Gastroesophageal sphincter (tissue), 4 donors: ENCODE measurements around the gene OR4K13. TPM values are rescaled to one million over a fixed set of nuclear protein-coding genes. Genes with fewer than 3 reads are reported as not detected.

Experiments used
- ATAC-seq: fragments of 150-250 bp; one replicate; pipeline ENCODE4 v1.9.1; 2016; ENCODE audit warnings: mild to moderate bottlenecking, moderate library complexity
- H3K27ac ChIP-seq, 4 donors: fragments of 200-600 bp; sonication (generic) in 3 of 4; 1 replicate in 3 of 4; 2 replicates in 1 of 4; pipeline ENCODE4 v1.5.1; 2016 to 2019
- H3K27me3 ChIP-seq: fragments of 200-600 bp; sonication (generic); one replicate; pipeline ENCODE4 v1.5.1; 2019
- H3K36me3 ChIP-seq, 2 donors: fragments of 200-600 bp; sonication (generic); one replicate each; pipeline ENCODE4 v1.5.1; 2019; ENCODE audit warnings: control low read depth in 1 of 2
- H3K4me1 ChIP-seq, 3 donors: fragments of 200-600 bp; sonication (generic); 1 replicate in 2 of 3; 2 replicates in 1 of 3; pipeline ENCODE4 v1.5.1; 2016 to 2019; ENCODE audit warnings: control low read depth in 2 of 3
- H3K4me3 ChIP-seq, 2 donors: fragments of 200-600 bp; sonication (generic); one replicate each; pipeline ENCODE4 v1.5.1; 2019; ENCODE audit warnings: mild to moderate bottlenecking in 1 of 2, moderate library complexity in 1 of 2
- H3K9me3 ChIP-seq, 3 donors: fragments of 200-600 bp; sonication (generic); one replicate each; pipeline ENCODE4 v1.5.1; 2017 to 2019; ENCODE audit warnings: control low read depth in 2 of 3
- CTCF ChIP-seq, 4 experiments: fragments of 200-600 bp in 2 of 4; fragments of 450-650 bp in 2 of 4; sonication (generic) in 1 of 4; IDR thresholded peaks; one replicate each; pipeline ENCODE4 v1.5.1; 2017 to 2019; ENCODE audit warnings: antibody characterized with exemption in 4 of 4, mild to moderate bottlenecking in 2 of 4, moderate library complexity in 2 of 4
- EP300 ChIP-seq: sonication (generic); formaldehyde crosslinking; IDR thresholded peaks from one replicate; pipeline ENCODE4 v1.6.1; 2017; ENCODE audit warnings: antibody characterized with exemption, mild to moderate bottlenecking
- POLR2A ChIP-seq, 2 donors: fragments of 450-650 bp; IDR thresholded peaks; one replicate each; pipeline ENCODE4 v1.6.1; 2017; ENCODE audit warnings: antibody characterized with exemption in 2 of 2, mild to moderate bottlenecking in 2 of 2, moderate library complexity in 1 of 2
- POLR2AphosphoS5 ChIP-seq: sonication (generic); formaldehyde crosslinking; IDR thresholded peaks from one replicate; pipeline ENCODE4 v1.6.1; 2017; ENCODE audit warnings: antibody characterized with exemption
- WGBS, 2 donors: methylation state at CpG; one replicate each; pipeline ENCODE4 v1.1.5; 2018; ENCODE audit warnings: low coverage in 1 of 2; 5-methylcytosine and 5-hydroxymethylcytosine counted together
- total RNA-seq, 4 donors: library from RNA; depleted of rRNA; stranded (reverse); fragments of >200 nt; gene quantifications; one replicate each; pipeline ENCODE4 v1.1.0, GENCODE V29; 2016

OR4K13 gene
- total RNA-seq, 4 donors from 2014 or later = 0.12 TPM; not detected in 3

GRCh38 chr14:20031058-20031457 is 4.8 kb downstream of the OR4K13 start:
- Histone ChIP-seq H3K27ac (no peak overlapping the region), H3K4me3 (no peak overlapping the region), H3K9me3 (peaks cover 0 to 4% (median 0%) of the 10 kb centered on the region in 3 donors), H3K27me3 (no peaks in the 10 kb centered on the region), H3K36me3 (no peaks in the 10 kb centered on the region), H3K4me1 (no peaks in the 10 kb centered on the region)
- TF ChIP-seq CTCF (IDR thresholded peaks at IDR 0.05) (no peak), EP300 (no peak), POLR2AphosphoS5 (no peak), POLR2A (IDR thresholded peaks at IDR 0.05) (no peak)
- no peak for ATAC-seq
- 50 to 65% methylated on average over 4 to 6 of the region's 6 CpGs for WGBS, 2 donors

- no peak within 1 kb of the TSS for H3K27ac ChIP-seq
- peaks cover 0 to 5% (median 0%) of the 10 kb centered on the region in 3 donors for H3K9me3 ChIP-seq
- TF ChIP-seq EP300 (no peak), POLR2AphosphoS5 (no peak), CTCF (IDR thresholded peaks at IDR 0.05) (no peak), POLR2A (IDR thresholded peaks at IDR 0.05) (no peak)
- ATAC-seq = no peak
- no peaks in the 10 kb centered on the region for H3K4me1 ChIP-seq
- H3K36me3 ChIP-seq = no peaks in the 10 kb centered on the region
- no peaks in the 10 kb centered on the region for H3K27me3 ChIP-seq
- no peak within 1 kb of the TSS for H3K4me3 ChIP-seq
- 56 to 81% methylated on average over 2 of the region's 2 CpGs for WGBS, 2 donors
These were observed 16.5 kb downstream of the OR4K13 start, which contains the start of gene OR4K14 for GRCh38 chr14:20019257-20019865. Gene OR4K14 (minus strand): TSS chr14:20019307. CDS start chr14:20015193, 4,114 bp downstream.

- TF ChIP-seq POLR2AphosphoS5 = no peak
- no peak for TF ChIP-seq CTCF (IDR thresholded peaks at IDR 0.05)
- TF ChIP-seq EP300 = no peak
- TF ChIP-seq POLR2A (IDR thresholded peaks at IDR 0.05) = no peak
- Histone ChIP-seq H3K27me3 (no peaks in the 10 kb centered on the region), H3K4me1 (no peaks in the 10 kb centered on the region), H3K9me3 (no peaks in the 10 kb centered on the region), H3K4me3 (no peak overlapping the region), H3K36me3 (no peaks in the 10 kb centered on the region), H3K27ac (no peak overlapping the region)
- no peak for ATAC-seq
These were observed 27.7 kb downstream of the OR4K13 start for GRCh38 chr14:20008156-20008555.

GRCh38 chr14:20002319-20002718 is 33.5 kb downstream of the OR4K13 start:
- Histone ChIP-seq H3K4me3 (no peak overlapping the region), H3K4me1 (no peaks in the 10 kb centered on the region), H3K9me3 (no peaks in the 10 kb centered on the region), H3K36me3 (no peaks in the 10 kb centered on the region), H3K27me3 (no peaks in the 10 kb centered on the region), H3K27ac (no peak overlapping the region)
- 64 to 73% methylated on average over 7 of the region's 7 CpGs for WGBS, 2 donors
- TF ChIP-seq EP300 = no peak
- no peak for TF ChIP-seq CTCF (IDR thresholded peaks at IDR 0.05)
- TF ChIP-seq POLR2A (IDR thresholded peaks at IDR 0.05) = no peak
- TF ChIP-seq POLR2AphosphoS5 = no peak
- no peak for ATAC-seq

GRCh38 chr14:20001863-20002262 is 34.0 kb downstream of the OR4K13 start, which contains the start of gene OR4Q2:
Gene OR4Q2 (plus strand): TSS chr14:20002163.
- no peaks in the 10 kb centered on the region for H3K9me3 ChIP-seq
- TF ChIP-seq POLR2AphosphoS5 (no peak), EP300 (no peak), CTCF (IDR thresholded peaks at IDR 0.05) (no peak), POLR2A (IDR thresholded peaks at IDR 0.05) (no peak)
- no peaks in the 10 kb centered on the region for H3K27me3 ChIP-seq
- H3K27ac ChIP-seq = no peak within 1 kb of the TSS
- H3K36me3 ChIP-seq = no peaks in the 10 kb centered on the region
- H3K4me3 ChIP-seq = no peak within 1 kb of the TSS
- ATAC-seq = no peak
- H3K4me1 ChIP-seq = no peaks in the 10 kb centered on the region
